Activated CD8-positive, alpha-beta T cell treated with anti-CD3 and anti-CD28 coated beads, Interleukin-2, amount 10 ng/mL, durations not matched to agents 7 days and 5 days (primary cell): Measurements from ENCODE around the gene TNFRSF12A. TPM values are rescaled to one million over a fixed set of nuclear protein-coding genes. Genes with fewer than 3 reads are reported as not detected.

Source experiments
- ATAC-seq: fragments of 150-1000 bp; cut with Tn5 transposase; one replicate; pipeline ENCODE4 v1.10.0; 2021; ENCODE audit warnings: moderate library complexity
- CTCF ChIA-PET: fragments of 350-600 bp; sonication (Branson Sonifier 250); formaldehyde crosslinking; loops from one replicate; lab custom pipeline; 2021; ENCODE audit warnings: antibody characterized with exemption; lab: Charles Lee
- POLR2A ChIA-PET: fragments of 350-600 bp; sonication (Branson Sonifier 250); formaldehyde crosslinking; loops from one replicate; lab custom pipeline; 2021; ENCODE audit warnings: antibody characterized with exemption; lab: Charles Lee
- DNase-seq: peaks from one replicate; pipeline ENCODE4 v3.0.0-alpha.2; 2020
- H3K27ac Mint-ChIP-seq: one replicate; pipeline ENCODE4 v1.8.0; 2021; ENCODE audit warnings: mild to moderate bottlenecking, mixed read lengths
- H3K27me3 Mint-ChIP-seq: one replicate; pipeline ENCODE4 v1.8.0; 2021; ENCODE audit warnings: low read depth, mixed read lengths
- H3K36me3 Mint-ChIP-seq: one replicate; pipeline ENCODE4 v1.8.0; 2021; ENCODE audit warnings: low read depth, mixed read lengths
- H3K4me1 Mint-ChIP-seq: one replicate; pipeline ENCODE4 v1.8.0; 2021; ENCODE audit warnings: low read depth, mixed read lengths
- H3K4me3 Mint-ChIP-seq: one replicate; pipeline ENCODE4 v1.8.0; 2021; ENCODE audit warnings: mild to moderate bottlenecking, mixed read lengths
- H3K9me3 Mint-ChIP-seq: one replicate; pipeline ENCODE4 v1.8.0; 2022; ENCODE audit warnings: mixed read lengths; ENCODE audit not compliant: insufficient read depth
- total RNA-seq, 2 experiments: library from RNA; stranded (reverse); gene quantifications; one replicate each; pipeline ENCODE4 v1.2.3, GENCODE V29; 2021

TNFRSF12A gene
- total RNA-seq, 2 experiments from 2014 or later: 4.2 to 4.7 TPM

DNA sequence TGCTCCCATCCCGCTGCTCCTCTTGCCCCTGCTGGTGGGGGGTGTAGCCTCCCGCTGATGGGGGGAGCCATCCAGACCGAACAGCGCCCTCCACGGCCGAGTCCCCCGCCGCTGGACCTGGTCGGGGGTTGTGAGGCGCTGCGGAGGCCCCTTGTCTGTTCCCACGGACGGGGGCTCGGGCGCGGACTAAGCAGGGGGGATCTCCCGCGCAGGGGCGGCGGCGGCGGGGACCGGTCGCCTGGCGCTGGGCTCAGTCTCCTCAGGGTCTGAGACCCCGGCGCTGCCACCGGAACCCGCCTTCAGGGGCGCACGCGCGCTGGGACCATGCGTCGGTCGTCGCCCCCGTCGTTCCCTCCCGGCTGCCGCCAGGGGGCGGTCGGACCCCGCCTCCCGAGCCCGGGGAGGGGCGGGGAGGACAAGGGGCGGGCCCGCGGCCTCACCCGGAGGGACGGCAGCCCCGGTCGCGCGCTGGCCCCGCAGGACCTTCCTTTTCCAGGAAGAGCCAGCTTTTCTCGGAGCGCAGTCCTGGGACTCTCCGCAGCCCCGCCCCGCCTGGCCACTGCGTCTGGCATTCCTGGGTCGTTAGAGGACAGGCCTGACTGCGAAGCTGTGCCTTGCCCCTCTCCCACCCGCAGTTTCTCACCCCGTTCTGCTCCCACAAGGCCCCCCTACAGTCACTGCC, 39.0 kb downstream of the TNFRSF12A start:
- Mint-ChIP-seq H3K27ac (peak overlapping the region; percentile 94), H3K27me3 (no peaks in the 10 kb centered on the region), H3K9me3 (no peaks in the 10 kb centered on the region), H3K36me3 (peaks cover 56% of the 10 kb centered on the region), H3K4me3 (peak overlapping the region; percentile 94), H3K4me1 (peaks cover 71% of the 10 kb centered on the region)
- ATAC-seq (peak; percentile 83), DNase-seq (peak; percentile 90)
- ChIA-PET CTCF (interaction anchor here (0.7 to 3.7 kb wide), 41 partner anchors 10 to 398 kb away, joined by 3 to 230 read pairs (median 6); partner anchors contain the start of genes HCFC1R1, MMP25, THOC6 and TNFRSF12A), POLR2A (interaction anchor here (0.8 to 4.3 kb wide), 18 partner anchors 8 to 107 kb away, joined by 3 to 27 read pairs (median 4); partner anchors contain the start of genes ZNF213 and ZSCAN10)

DNA sequence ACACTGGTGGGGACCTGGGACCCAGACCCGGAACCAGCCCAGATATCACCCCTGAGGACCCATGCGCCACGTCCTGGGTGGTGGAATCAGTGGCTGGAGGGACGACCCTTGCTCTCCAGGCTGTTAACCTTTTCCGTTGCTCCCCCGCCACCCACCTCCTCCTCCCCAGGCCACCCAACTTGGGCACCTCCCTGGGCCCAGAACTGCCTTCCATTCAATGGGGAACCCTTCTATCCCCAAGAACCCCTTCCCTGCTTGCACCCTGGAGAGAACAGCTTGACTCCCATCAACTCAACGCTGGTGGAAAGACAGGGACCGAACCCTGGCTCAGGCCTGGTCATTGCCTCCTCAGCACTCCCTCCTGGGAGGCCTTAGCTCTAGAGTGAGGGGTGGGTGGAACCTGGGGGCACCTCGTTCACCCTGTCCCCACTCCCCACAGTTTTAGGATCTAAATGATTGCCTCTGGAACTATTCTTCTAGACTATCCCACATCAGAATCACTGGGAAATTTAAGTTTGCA, 39.6 kb downstream of the TNFRSF12A start:
- CTCF ChIA-PET: interaction anchor here (0.7 to 3.7 kb wide), 19 partner anchors 10 to 108 kb away, joined by 3 to 230 read pairs (median 14); partner anchors contain the start of genes MMP25 and ZNF213
- H3K9me3 Mint-ChIP-seq: no peaks in the 10 kb centered on the region
- no peak for ATAC-seq
- POLR2A ChIA-PET: interaction anchor here (0.8 to 4.3 kb wide), 14 partner anchors 9 to 106 kb away, joined by 3 to 27 read pairs (median 4); partner anchors contain the start of gene ZSCAN10
- peaks cover 51% of the 10 kb centered on the region for H3K36me3 Mint-ChIP-seq
- no peaks in the 10 kb centered on the region for H3K27me3 Mint-ChIP-seq
- H3K4me3 Mint-ChIP-seq: peak overlapping the region; percentile 77
- no peak for DNase-seq
- H3K27ac Mint-ChIP-seq: peak overlapping the region; percentile 91
- peaks cover 72% of the 10 kb centered on the region for H3K4me1 Mint-ChIP-seq

DNA sequence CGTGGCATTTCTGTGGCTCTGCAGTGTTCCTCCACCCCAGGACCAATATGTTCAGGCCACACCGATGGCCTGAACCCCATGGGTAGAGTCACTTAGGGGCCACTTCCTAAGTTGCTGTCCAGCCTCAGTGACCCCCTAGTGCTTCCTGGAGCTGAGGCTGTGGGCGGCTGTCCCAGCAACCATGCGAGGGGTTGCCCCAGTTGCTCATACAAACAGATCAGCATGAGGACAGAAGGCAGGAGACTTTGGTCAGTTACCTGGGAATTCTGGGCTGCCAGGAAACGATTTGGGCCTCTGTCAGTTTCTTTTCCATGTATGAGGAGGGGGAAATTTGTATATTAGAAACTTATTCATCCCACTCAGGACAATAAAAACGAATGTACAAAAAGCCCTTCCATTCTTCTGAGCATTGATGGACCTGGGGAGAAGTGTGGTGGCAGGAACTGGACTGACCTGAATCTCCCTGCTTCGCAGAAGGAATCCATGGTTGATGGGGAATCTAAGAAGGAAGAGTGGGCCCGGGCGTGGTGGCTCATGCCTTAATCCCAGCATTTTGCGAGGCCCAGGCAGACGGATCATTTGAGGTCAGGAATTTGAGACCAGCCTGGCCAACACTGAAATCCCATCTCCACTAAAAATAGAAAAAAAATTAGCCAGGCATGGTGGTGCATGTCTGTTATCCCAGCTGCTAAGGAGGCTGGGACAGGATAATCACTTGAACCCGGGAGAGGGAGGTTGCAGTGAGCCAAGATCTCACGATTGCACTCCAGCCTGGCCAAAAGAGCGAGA, 40.4 kb downstream of the TNFRSF12A start:
- CTCF ChIA-PET: interaction anchor here (0.9 to 7.4 kb wide), 13 partner anchors 9 to 107 kb away, joined by 3 to 230 read pairs (median 29); partner anchors contain the start of genes MMP25 and ZNF213
- no peak for DNase-seq
- H3K36me3 Mint-ChIP-seq: peaks cover 47% of the 10 kb centered on the region
- no peaks in the 10 kb centered on the region for H3K27me3 Mint-ChIP-seq
- H3K4me1 Mint-ChIP-seq: peaks cover 72% of the 10 kb centered on the region
- no peaks in the 10 kb centered on the region for H3K9me3 Mint-ChIP-seq
- no peak for ATAC-seq
- H3K27ac Mint-ChIP-seq: peak overlapping the region; percentile 91
- peak overlapping the region; percentile 77 for H3K4me3 Mint-ChIP-seq
- POLR2A ChIA-PET: interaction anchor here (1.0 to 2.5 kb wide), 7 partner anchors 9 to 98 kb away, joined by 3 to 27 read pairs (median 4); no protein-coding TSS in a partner anchor

DNA sequence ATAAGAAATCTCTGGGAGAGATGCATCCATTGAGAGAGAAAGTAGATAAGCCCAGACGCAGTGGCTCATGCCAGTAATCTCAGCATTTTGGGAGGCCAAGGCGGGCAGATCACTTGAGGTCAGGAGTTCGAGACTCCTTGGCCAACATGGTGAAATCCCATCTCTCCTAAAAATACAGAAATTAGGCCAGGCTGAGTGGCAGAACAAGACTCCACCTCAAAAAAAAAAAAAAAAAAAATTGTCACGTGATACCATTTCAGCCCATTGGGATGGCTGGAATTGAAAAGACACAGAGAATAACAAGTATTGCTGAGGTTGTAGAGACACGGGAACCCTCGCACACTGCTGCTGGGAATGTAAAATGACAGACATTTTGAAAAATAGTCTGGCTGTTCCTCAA, 42.4 kb downstream of the TNFRSF12A start:
- no peak overlapping the region for H3K27ac Mint-ChIP-seq
- H3K4me3 Mint-ChIP-seq: no peak overlapping the region
- peaks cover 49% of the 10 kb centered on the region for H3K36me3 Mint-ChIP-seq
- no peaks in the 10 kb centered on the region for H3K9me3 Mint-ChIP-seq
- peaks cover 63% of the 10 kb centered on the region for H3K4me1 Mint-ChIP-seq
- ChIA-PET POLR2A (interaction anchor here (6.3 kb wide), 1 partner anchor 14 kb away, joined by 68 read pairs; no protein-coding TSS in a partner anchor), CTCF (interaction anchor here (0.8 to 7.4 kb wide), 7 partner anchors 13 to 67 kb away, joined by 3 to 74 read pairs (median 7); no protein-coding TSS in a partner anchor)
- no peaks in the 10 kb centered on the region for H3K27me3 Mint-ChIP-seq
- ATAC-seq: no peak
- DNase-seq: no peak

DNA sequence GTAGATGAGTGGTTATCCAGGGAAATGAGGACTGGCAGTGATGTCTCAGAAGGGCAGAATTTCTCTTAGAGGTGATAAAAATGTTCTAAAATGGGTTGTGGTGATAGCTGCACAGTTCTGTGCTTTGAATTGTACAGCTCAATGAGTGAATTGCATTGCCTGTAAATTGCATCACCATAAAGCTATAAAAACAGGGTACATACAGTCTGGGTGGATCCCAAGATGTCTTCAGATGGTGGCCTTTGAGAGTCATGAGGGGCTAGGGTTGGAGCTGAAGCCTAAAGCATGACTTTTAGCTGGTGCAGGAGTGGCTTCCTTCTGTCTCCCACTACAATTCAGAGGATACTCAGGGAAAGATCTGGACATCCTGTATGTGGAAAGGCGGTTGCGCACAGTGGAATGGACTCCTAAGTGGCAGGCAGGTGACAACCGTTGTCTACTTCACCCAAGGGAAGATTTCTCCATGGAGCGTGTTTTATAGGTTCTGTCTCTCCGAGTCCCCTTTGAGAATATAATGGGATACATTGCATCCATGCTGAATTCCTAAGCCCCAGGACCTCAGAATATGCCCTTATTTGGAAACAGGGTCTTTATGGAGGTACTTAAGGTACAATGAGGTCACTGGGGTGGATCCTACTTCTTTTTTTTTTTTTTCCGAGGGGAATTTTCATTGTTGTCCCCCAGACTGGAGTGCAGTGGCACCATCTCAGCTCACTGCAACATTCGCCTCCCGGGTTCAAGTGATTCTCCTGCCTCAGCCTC, 43.6 kb downstream of the TNFRSF12A start:
- CTCF ChIA-PET: interaction anchor here (0.9 to 7.4 kb wide), 12 partner anchors 12 to 95 kb away, joined by 3 to 74 read pairs (median 6); no protein-coding TSS in a partner anchor
- ATAC-seq: no peak

DNA sequence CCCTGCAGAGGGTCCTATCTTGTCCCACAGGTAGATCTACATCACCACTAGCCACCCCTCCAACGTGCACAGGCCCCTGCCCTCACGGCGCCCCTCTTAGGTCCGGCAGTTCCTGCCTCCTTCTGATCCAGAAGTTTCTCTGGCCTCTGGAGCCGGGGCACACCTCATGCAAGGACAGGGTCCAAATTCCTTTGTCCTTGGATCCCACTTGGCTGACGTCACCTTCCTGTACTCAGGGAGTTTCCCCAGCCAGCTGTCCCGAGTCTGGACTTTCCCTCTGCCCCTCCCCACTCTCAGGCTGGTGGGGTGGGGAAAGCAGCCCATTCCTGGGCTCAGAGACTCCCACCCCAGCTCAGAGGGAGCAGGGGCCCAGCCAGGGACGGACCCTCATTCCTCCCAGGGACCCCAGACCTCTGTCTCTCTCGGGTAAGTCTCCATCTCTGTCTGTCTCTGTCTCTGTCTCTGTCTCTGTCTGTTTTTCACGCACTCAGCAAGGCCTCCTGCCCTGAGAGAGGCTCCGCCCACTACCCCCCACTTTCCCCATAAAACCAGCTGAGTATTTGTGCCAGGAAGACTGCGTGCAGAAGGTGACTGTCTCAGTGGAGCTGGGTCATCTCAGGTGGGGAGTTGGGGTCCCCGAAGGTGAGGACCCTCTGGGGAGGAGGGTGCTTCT, 45.0 kb downstream of the TNFRSF12A start, which contains the start of gene IL32:
Gene IL32, plus strand, starts transcription at position 572 of the 673 bp plus-strand sequence. CDS start 172 bp downstream, outside the sequence.
- Mint-ChIP-seq H3K4me1 (peaks cover 74% of the 10 kb centered on the region), H3K36me3 (peaks cover 58% of the 10 kb centered on the region)
- DNase-seq: peak; percentile 78

More for the DNA sequence above, 43.6 kb downstream of the TNFRSF12A start:
- no peaks in the 10 kb centered on the region for H3K27me3 Mint-ChIP-seq
- H3K4me3 Mint-ChIP-seq: peak overlapping the region; percentile 100
- no peaks in the 10 kb centered on the region for H3K9me3 Mint-ChIP-seq
- no peak for DNase-seq
- POLR2A ChIA-PET: interaction anchor here (0.7 to 6.3 kb wide), 3 partner anchors 13 to 66 kb away, joined by 3 to 68 read pairs (median 3); no protein-coding TSS in a partner anchor
- H3K36me3 Mint-ChIP-seq: peaks cover 54% of the 10 kb centered on the region
- H3K4me1 Mint-ChIP-seq: peaks cover 70% of the 10 kb centered on the region
- peak overlapping the region; percentile 77 for H3K27ac Mint-ChIP-seq

DNA sequence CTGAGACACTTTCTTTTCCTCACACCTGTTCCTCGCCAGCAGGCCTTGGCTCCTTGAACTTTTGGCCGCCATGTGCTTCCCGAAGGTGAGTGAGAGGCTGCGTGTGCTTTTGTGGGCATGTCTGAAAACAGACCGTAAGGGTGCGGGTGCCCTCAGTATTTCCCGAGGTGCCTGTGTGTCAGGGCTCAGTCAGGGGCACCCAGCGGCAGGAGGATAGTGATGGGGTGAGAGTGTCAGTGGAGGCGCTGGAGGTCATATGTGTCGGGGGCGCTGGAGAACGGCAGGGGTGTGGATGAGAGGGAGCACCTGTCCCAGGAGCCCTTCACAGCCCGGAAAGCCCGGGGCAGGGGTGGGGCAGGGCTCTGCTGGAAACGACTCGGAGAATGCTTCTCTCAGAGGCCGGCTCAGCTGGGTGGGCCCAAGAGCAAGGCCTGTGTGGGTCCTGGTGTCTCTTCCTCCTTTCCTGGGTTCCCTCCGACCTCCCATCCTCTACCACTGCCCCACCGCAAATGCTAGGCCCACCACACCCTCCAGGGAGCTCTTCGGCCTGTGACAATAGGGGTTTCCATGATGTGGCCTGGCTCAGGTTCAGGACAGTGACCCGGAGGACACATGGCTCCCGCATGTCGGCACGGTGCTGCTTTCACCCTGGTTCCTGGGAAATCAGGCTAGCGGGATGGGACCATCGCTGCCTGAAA, 45.7 kb downstream of the TNFRSF12A start:
- Mint-ChIP-seq H3K4me3 (peak overlapping the region; percentile 100), H3K27ac (peak overlapping the region; percentile 99)

More for the DNA sequence above, 45.0 kb downstream of the TNFRSF12A start, which contains the start of gene IL32:
- no peaks in the 10 kb centered on the region for H3K27me3 Mint-ChIP-seq
- ChIA-PET CTCF (interaction anchor here (0.7 to 7.4 kb wide), 11 partner anchors 8 to 94 kb away, joined by 3 to 74 read pairs (median 5); partner anchors contain the start of gene ZNF213), POLR2A (interaction anchor here (0.9 to 6.3 kb wide), 9 partner anchors 9 to 69 kb away, joined by 3 to 68 read pairs (median 4); partner anchors contain the start of gene ZNF213)
- no peaks in the 10 kb centered on the region for H3K9me3 Mint-ChIP-seq
- ATAC-seq: peak; percentile 52
- H3K27ac Mint-ChIP-seq: peak within 1 kb of the TSS; percentile 99
- peak within 1 kb of the TSS; percentile 100 for H3K4me3 Mint-ChIP-seq

DNA sequence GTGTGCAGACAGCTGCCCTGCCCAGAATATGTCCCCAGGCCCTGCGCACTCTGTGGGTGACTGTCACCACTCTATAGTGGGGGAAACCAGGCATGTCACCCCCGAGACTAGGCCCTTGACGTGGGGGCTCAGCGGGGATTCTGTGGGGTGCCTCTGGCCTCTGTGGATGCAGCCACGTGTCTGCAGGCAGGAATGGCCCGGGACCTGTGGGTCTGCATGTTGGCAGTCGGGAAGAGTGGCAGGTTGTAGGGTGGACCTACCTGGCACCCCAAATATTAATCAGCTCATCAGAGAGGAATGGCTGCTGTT, 46.2 kb downstream of the TNFRSF12A start:
- ATAC-seq: no peak
- ChIA-PET POLR2A (interaction anchor here (1.9 to 6.3 kb wide), 3 partner anchors 10 to 63 kb away, joined by 7 to 68 read pairs (median 18); no protein-coding TSS in a partner anchor), CTCF (interaction anchor here (1.0 to 7.4 kb wide), 7 partner anchors 8 to 64 kb away, joined by 3 to 74 read pairs (median 6); no protein-coding TSS in a partner anchor)
- peak overlapping the region; percentile 100 for H3K4me3 Mint-ChIP-seq
- no peaks in the 10 kb centered on the region for H3K9me3 Mint-ChIP-seq
- no peaks in the 10 kb centered on the region for H3K27me3 Mint-ChIP-seq
- peak overlapping the region; percentile 99 for H3K27ac Mint-ChIP-seq
- H3K4me1 Mint-ChIP-seq: peaks cover 76% of the 10 kb centered on the region
- no peak for DNase-seq
- peaks cover 58% of the 10 kb centered on the region for H3K36me3 Mint-ChIP-seq

More for the DNA sequence above, 45.7 kb downstream of the TNFRSF12A start:
- ChIA-PET CTCF (interaction anchor here (0.7 to 7.4 kb wide), 9 partner anchors 8 to 69 kb away, joined by 3 to 74 read pairs (median 5); partner anchors contain the start of gene ZNF213), POLR2A (interaction anchor here (0.9 to 6.3 kb wide), 9 partner anchors 10 to 68 kb away, joined by 3 to 68 read pairs (median 4); partner anchors contain the start of gene ZNF213)
- Mint-ChIP-seq H3K36me3 (peaks cover 55% of the 10 kb centered on the region), H3K27me3 (no peaks in the 10 kb centered on the region), H3K9me3 (no peaks in the 10 kb centered on the region), H3K4me1 (peaks cover 74% of the 10 kb centered on the region)
- peak; percentile 44 for ATAC-seq
- no peak for DNase-seq

DNA sequence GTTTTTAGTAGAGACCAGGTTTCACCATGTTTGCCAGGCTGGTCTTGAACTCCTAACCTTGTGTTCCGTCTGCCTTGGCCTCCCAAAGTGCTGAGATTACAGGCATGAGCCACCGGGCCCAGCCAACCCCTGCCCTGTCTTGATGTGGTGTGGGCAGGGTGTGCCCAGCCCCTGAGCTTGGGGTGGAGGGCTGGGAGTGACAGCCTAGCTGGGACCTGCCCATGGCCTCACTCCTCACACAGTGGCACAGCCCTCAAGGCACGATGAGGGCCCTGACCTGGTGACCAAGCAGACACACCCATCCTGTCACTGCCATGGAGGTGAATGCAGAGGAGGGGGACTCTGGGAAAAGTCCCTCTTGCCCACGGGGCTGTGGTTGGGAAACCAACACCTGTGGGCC, 48.3 kb downstream of the TNFRSF12A start:
- Mint-ChIP-seq H3K4me3 (peak overlapping the region; percentile 100), H3K9me3 (no peaks in the 10 kb centered on the region), H3K4me1 (peaks cover 78% of the 10 kb centered on the region), H3K27ac (peak overlapping the region; percentile 97), H3K27me3 (no peaks in the 10 kb centered on the region), H3K36me3 (peaks cover 63% of the 10 kb centered on the region)
- POLR2A ChIA-PET: interaction anchor here (1.0 to 6.3 kb wide), 3 partner anchors 8 to 32 kb away, joined by 3 to 68 read pairs (median 7); no protein-coding TSS in a partner anchor
- CTCF ChIA-PET: interaction anchor here (0.8 to 7.4 kb wide), 4 partner anchors 9 to 64 kb away, joined by 3 to 74 read pairs (median 16); no protein-coding TSS in a partner anchor
- no peak for DNase-seq
- no peak for ATAC-seq
